Esophagus squamous epithelium (tissue), 4 donors: ENCODE data around the gene PRKACG.

Source experiments
- CTCF ChIP-seq, 6 experiments: fragments of 450-650 bp in 4 of 6; fragments of 200-600 bp in 2 of 6; sonication (generic) in 2 of 6; IDR thresholded peaks; one replicate each; pipeline ENCODE4 v1.5.1; 2016 to 2019; ENCODE audit warnings: antibody characterized with exemption in 6 of 6, mild to moderate bottlenecking in 4 of 6, moderate library complexity in 4 of 6
- POLR2A ChIP-seq, 4 donors: fragments of 450-650 bp; IDR thresholded peaks; one replicate each; pipeline ENCODE4 v1.6.1; 2017; ENCODE audit warnings: antibody characterized with exemption in 4 of 4, mild to moderate bottlenecking in 4 of 4, moderate library complexity in 3 of 4

- TF ChIP-seq POLR2A (IDR thresholded peaks at IDR 0.05) = no peak
- TF ChIP-seq CTCF (IDR thresholded peaks at IDR 0.05) = no peak
These were observed 44.4 kb downstream of the PRKACG start for GRCh38 chr9:68969538-68969937.
